IMR-90 (cell line): ENCODE measurements around the gene CLCN4. TPM values are rescaled to one million over a fixed set of nuclear protein-coding genes. Genes with fewer than 3 reads are reported as not detected.

Source experiments
- ATAC-seq: fragments of 200-7000 bp; cut with Tn5 transposase; 2 replicates; pipeline ENCODE4 v1.9.1; 2020; ENCODE audit warnings: low read depth, mild to moderate bottlenecking, moderate library complexity
- BruUV-seq: library from RNA; stranded (reverse); fragments of 400-500 nt; replicated peaks from 2 replicates; lab custom pipeline; 2021; lab: Mats Ljungman, UMichigan
- CTCF ChIA-PET: fragments of 300-600 bp; formaldehyde crosslinking; extraction: SDS; loops from one replicate; lab custom pipeline; 2021; ENCODE audit warnings: antibody characterized with exemption; lab: Yijun Ruan, JAX
- POLR2A ChIA-PET: fragments of 300-600 bp; sonication (Branson Sonifier 250); formaldehyde crosslinking; loops from one replicate; lab custom pipeline; 2022; ENCODE audit warnings: antibody characterized with exemption; ENCODE audit not compliant: unreplicated experiment; lab: Charles Lee
- DNase-seq: peaks from one replicate; pipeline ENCODE4 v3.0.0; 2013
- H2AFZ ChIP-seq: replicated peaks from 2 replicates; pipeline ENCODE3; 2013; ENCODE audit warnings: low read length, mild to moderate bottlenecking; ENCODE audit not compliant: poor library complexity
- H2AK5ac ChIP-seq: 2 replicates; pipeline ENCODE4 v1.6.1; 2013; ENCODE audit warnings: low read depth, low read length, inconsistent platforms
- H2AK9ac ChIP-seq: replicated peaks from 2 replicates; pipeline ENCODE3; 2013; ENCODE audit warnings: mild to moderate bottlenecking, low read depth, low read length, moderate library complexity; ENCODE audit not compliant: poor library complexity
- H2BK120ac ChIP-seq: 2 replicates; pipeline ENCODE4 v1.6.1; 2013; ENCODE audit warnings: low read depth, low read length, inconsistent platforms
- H2BK15ac ChIP-seq: 3 replicates; pipeline ENCODE4 v1.6.1; 2013; ENCODE audit warnings: low read depth, low read length, inconsistent platforms
- H2BK20ac ChIP-seq: 2 replicates; pipeline ENCODE4 v1.6.1; 2013; ENCODE audit warnings: low read depth, mild to moderate bottlenecking, inconsistent platforms, low read length, moderate library complexity
- H2BK5ac ChIP-seq: 2 replicates; pipeline ENCODE4 v1.6.1; 2013; ENCODE audit warnings: mild to moderate bottlenecking, low read depth, low read length, inconsistent platforms; ENCODE audit not compliant: poor library complexity, severe bottlenecking
- H3K14ac ChIP-seq: replicated peaks from 2 replicates; pipeline ENCODE4 v1.6.1; 2013; ENCODE audit warnings: low read depth, low read length, inconsistent platforms
- H3K18ac ChIP-seq: 2 replicates; pipeline ENCODE4 v1.6.1; 2013; ENCODE audit warnings: low read depth, low read length, control low read depth
- H3K23ac ChIP-seq: 2 replicates; pipeline ENCODE4 v1.6.1; 2013; ENCODE audit warnings: low read depth, low read length, inconsistent platforms
- H3K27ac ChIP-seq: 2 replicates; pipeline ENCODE4 v1.5.1; 2013; ENCODE audit warnings: mild to moderate bottlenecking, control low read depth, low read length; ENCODE audit not compliant: insufficient read depth
- H3K27me3 ChIP-seq: 2 replicates; pipeline ENCODE4 v1.6.1; 2013; ENCODE audit warnings: low read length; ENCODE audit not compliant: control insufficient read depth, insufficient read depth
- H3K36me3 ChIP-seq: 2 replicates; pipeline ENCODE4 v1.6.1; 2013; ENCODE audit warnings: low read length, mixed read lengths; ENCODE audit not compliant: control insufficient read depth, insufficient read depth
- H3K4ac ChIP-seq: 2 replicates; pipeline ENCODE4 v1.6.1; 2013; ENCODE audit warnings: low read depth, low read length, inconsistent platforms
- H3K4me1 ChIP-seq: 2 replicates; pipeline ENCODE4 v1.6.1; 2013; ENCODE audit warnings: low read length, mixed read lengths; ENCODE audit not compliant: control insufficient read depth, insufficient read depth
- H3K4me2 ChIP-seq: 2 replicates; pipeline ENCODE4 v1.6.1; 2013; ENCODE audit warnings: low read depth, mild to moderate bottlenecking, control low read depth, low read length, moderate library complexity
- H3K4me3 ChIP-seq: 2 replicates; pipeline ENCODE4 v1.5.1; 2013; ENCODE audit warnings: low read depth, mild to moderate bottlenecking, control low read depth, low read length, moderate library complexity; ENCODE audit not compliant: insufficient read depth
- H3K56ac ChIP-seq: 2 replicates; pipeline ENCODE4 v1.6.1; 2013; ENCODE audit warnings: low read length, inconsistent platforms; ENCODE audit not compliant: insufficient read depth; ENCODE audit errors: extremely low read depth
- H3K79me1 ChIP-seq, 2 experiments: 2 replicates each; pipeline ENCODE4 v1.6.1; 2013; ENCODE audit warnings: low read length in 2 of 2, inconsistent platforms in 1 of 2, low read depth in 1 of 2
- H3K9ac ChIP-seq: 2 replicates; pipeline ENCODE4 v1.6.1; 2013; ENCODE audit warnings: low read depth, low read length, control low read depth
- H3K9me1 ChIP-seq: 2 replicates; pipeline ENCODE4 v1.6.1; 2013; ENCODE audit warnings: low read length, inconsistent platforms; ENCODE audit not compliant: insufficient read depth
- H3K9me3 ChIP-seq: 2 replicates; pipeline ENCODE4 v1.6.1; 2013; ENCODE audit warnings: low read length; ENCODE audit not compliant: control insufficient read depth, insufficient read depth
- H4K20me1 ChIP-seq: 2 replicates; pipeline ENCODE4 v1.6.1; 2013; ENCODE audit warnings: low read length, inconsistent platforms; ENCODE audit not compliant: insufficient read depth
- H4K5ac ChIP-seq: 2 replicates; pipeline ENCODE4 v1.6.1; 2013; ENCODE audit warnings: mild to moderate bottlenecking, low read depth, low read length, control low read depth
- H4K8ac ChIP-seq, 2 experiments: 2 replicates each; pipeline ENCODE4 v1.6.1; 2013; ENCODE audit warnings: low read depth in 2 of 2, low read length in 2 of 2, control low read depth in 1 of 2, inconsistent platforms in 1 of 2
- H4K91ac ChIP-seq: 2 replicates; pipeline ENCODE4 v1.6.1; 2013; ENCODE audit warnings: low read depth, low read length, inconsistent platforms; ENCODE audit not compliant: insufficient read depth
- BHLHE40 ChIP-seq: fragments of 150-350 bp; IDR thresholded peaks from 2 replicates; pipeline ENCODE4 v1.6.1; 2016; ENCODE audit warnings: mild to moderate bottlenecking, low read depth, low read length
- CEBPB ChIP-seq: IDR thresholded peaks from 2 replicates; pipeline ENCODE4 v1.6.1; 2012; ENCODE audit warnings: low read depth, low read length, improper control_type of control experiment
- CHD1 ChIP-seq: IDR thresholded peaks from 2 replicates; pipeline ENCODE4 v1.6.1; 2012; ENCODE audit warnings: low read depth, low read length, improper control_type of control experiment
- FOS ChIP-seq: fragments of 150-350 bp; IDR thresholded peaks from 2 replicates; pipeline ENCODE4 v1.6.1; 2016; ENCODE audit warnings: low read depth, low read length
- MAFK ChIP-seq: IDR thresholded peaks from 2 replicates; pipeline ENCODE4 v1.6.1; 2012; ENCODE audit warnings: low read depth, low read length, improper control_type of control experiment
- MAZ ChIP-seq: IDR thresholded peaks from 2 replicates; pipeline ENCODE4 v1.6.1; 2012; ENCODE audit warnings: low read depth, mild to moderate bottlenecking, low read length, improper control_type of control experiment, moderate library complexity, borderline replicate concordance
- MXI1 ChIP-seq: IDR thresholded peaks from 2 replicates; pipeline ENCODE4 v1.6.1; 2012; ENCODE audit warnings: low read depth, mild to moderate bottlenecking, low read length, moderate library complexity, borderline replicate concordance
- NFE2L2 ChIP-seq: fragments of 150-350 bp; IDR thresholded peaks from 2 replicates; pipeline ENCODE4 v1.6.1; 2016; ENCODE audit warnings: low read depth, mild to moderate bottlenecking, low read length
- POLR2A ChIP-seq: IDR thresholded peaks from 2 replicates; pipeline ENCODE4 v1.6.1; 2012; ENCODE audit warnings: mild to moderate bottlenecking, low read depth, low read length
- RAD21 ChIP-seq: IDR thresholded peaks from 2 replicates; pipeline ENCODE4 v1.6.1; 2012; ENCODE audit warnings: low read length, improper control_type of control experiment
- RCOR1 ChIP-seq: IDR thresholded peaks from 2 replicates; pipeline ENCODE4 v1.6.1; 2012; ENCODE audit warnings: mild to moderate bottlenecking, low read length, improper control_type of control experiment; ENCODE audit not compliant: insufficient replicate concordance
- RFX5 ChIP-seq: IDR thresholded peaks from 2 replicates; pipeline ENCODE4 v1.8.0; 2012; ENCODE audit warnings: low read depth, mild to moderate bottlenecking, low read length, moderate library complexity
- SMC3 ChIP-seq: fragments of 150-350 bp; IDR thresholded peaks from 2 replicates; pipeline ENCODE4 v1.6.1; 2016; ENCODE audit warnings: low read depth, mild to moderate bottlenecking, antibody characterized with exemption, low read length, moderate library complexity
- WGBS, 2 experiments: methylation state at CpG; one replicate each; pipeline versions ENCODE4 v1.1.5 to v1.1.7; 2013; ENCODE audit warnings: missing lambda C conversion rate in 2 of 2; ENCODE audit not compliant: insufficient read length in 1 of 2; ENCODE audit errors: extremely low coverage in 2 of 2; 5-methylcytosine and 5-hydroxymethylcytosine counted together
- dilution Hi-C: fragments of 300-500 bp; cut with HindIII; formaldehyde crosslinking; loops from one replicate; pipeline ENCODE4 v1.14.3; 2018; ENCODE audit warnings: low sequenced_read_pairs; ENCODE audit not compliant: unreplicated experiment
- in situ Hi-C: fragments of 300-500 bp; cut with MboI; formaldehyde crosslinking; loops from 3 replicates; pipeline ENCODE4 v1.14.3; 2019; ENCODE audit warnings: low sequenced_read_pairs, inconsistent platforms, mixed read lengths
- intact Hi-C: fragments of 100-400 bp; cut with micrococcal nuclease; formaldehyde crosslinking; loops from 2 replicates; pipeline ENCODE4 v1.10.0; 2022
- polyA plus RNA-seq, 3 experiments: library from polyadenylated mRNA; depleted of rRNA; stranded (reverse); fragments of >200 nt; gene quantifications; 2 replicates each; pipeline ENCODE4 v1.2.3, GENCODE V29; 2012; ENCODE audit warnings: low replicate concordance in 1 of 3
- total RNA-seq: library from RNA; depleted of rRNA; stranded (reverse); fragments of >200 nt; gene quantifications from 2 replicates; pipeline ENCODE4 v1.2.3, GENCODE V29; 2012
- TF ChIP-seq, protein P1 (sequence below): conservative IDR thresholded peaks from 2 replicates; pipeline ENCODE4 v1.5.1; 2012; ENCODE audit warnings: mild to moderate bottlenecking, low read depth, low read length, improper control_type of control experiment
- TF ChIP-seq, protein P2 (sequence below): fragments of 150-350 bp; IDR thresholded peaks from 2 replicates; pipeline ENCODE4 v1.6.1; 2016; ENCODE audit warnings: low read depth, mild to moderate bottlenecking, low read length, moderate library complexity, borderline replicate concordance
- TF ChIP-seq, protein P3 (sequence below): fragments of 150-350 bp; IDR thresholded peaks from 2 replicates; pipeline ENCODE4 v1.6.1; 2017; ENCODE audit warnings: mild to moderate bottlenecking, antibody characterized with exemption, low read length, low read depth

CLCN4 gene
- total and polyA plus RNA-seq, 2 of the 4 experiments (the other 2 are of a cell fraction) = 2.2 to 4.5 TPM

DNA sequence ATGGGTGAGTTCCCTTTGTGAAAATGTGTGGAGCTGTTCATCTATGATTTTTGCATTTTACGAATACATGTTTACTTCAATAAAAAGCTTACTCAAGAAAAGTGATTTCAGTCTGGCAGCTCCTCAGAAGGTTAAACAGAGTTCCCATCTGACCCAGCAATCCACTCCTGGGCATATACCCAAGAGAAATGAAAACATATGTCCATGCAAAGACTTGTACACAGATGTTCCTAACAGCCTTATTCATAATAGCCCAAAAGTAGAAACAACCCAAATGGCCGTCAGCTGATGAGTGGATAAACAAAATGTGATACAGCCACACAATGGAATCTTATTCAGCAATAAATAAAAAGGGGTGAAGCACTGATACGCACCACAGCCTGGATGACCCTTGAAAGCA, 20.8 kb downstream of the CLCN4 start:
- ATAC-seq = peak; percentile 43
- H3K27me3 ChIP-seq = no peaks in the 10 kb centered on the region
- intact Hi-C loops (no loop called here), dilution Hi-C loops (loop anchor here (25.0 kb wide), 1 partner anchor 960 kb away; no protein-coding TSS in a partner anchor), in situ Hi-C loops (loop anchor here (25.0 kb wide), 1 partner anchor 1585 kb away; the partner anchor contains the start of gene MSL3)
- H3K23ac ChIP-seq = no peak overlapping the region
- TF ChIP-seq, protein P1, sequence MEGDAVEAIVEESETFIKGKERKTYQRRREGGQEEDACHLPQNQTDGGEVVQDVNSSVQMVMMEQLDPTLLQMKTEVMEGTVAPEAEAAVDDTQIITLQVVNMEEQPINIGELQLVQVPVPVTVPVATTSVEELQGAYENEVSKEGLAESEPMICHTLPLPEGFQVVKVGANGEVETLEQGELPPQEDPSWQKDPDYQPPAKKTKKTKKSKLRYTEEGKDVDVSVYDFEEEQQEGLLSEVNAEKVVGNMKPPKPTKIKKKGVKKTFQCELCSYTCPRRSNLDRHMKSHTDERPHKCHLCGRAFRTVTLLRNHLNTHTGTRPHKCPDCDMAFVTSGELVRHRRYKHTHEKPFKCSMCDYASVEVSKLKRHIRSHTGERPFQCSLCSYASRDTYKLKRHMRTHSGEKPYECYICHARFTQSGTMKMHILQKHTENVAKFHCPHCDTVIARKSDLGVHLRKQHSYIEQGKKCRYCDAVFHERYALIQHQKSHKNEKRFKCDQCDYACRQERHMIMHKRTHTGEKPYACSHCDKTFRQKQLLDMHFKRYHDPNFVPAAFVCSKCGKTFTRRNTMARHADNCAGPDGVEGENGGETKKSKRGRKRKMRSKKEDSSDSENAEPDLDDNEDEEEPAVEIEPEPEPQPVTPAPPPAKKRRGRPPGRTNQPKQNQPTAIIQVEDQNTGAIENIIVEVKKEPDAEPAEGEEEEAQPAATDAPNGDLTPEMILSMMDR = no peak
- no peak for TF ChIP-seq RFX5
- TF ChIP-seq RAD21 = no peak
- no peak for TF ChIP-seq FOS
- TF ChIP-seq MAFK = no peak
- TF ChIP-seq, protein P2, sequence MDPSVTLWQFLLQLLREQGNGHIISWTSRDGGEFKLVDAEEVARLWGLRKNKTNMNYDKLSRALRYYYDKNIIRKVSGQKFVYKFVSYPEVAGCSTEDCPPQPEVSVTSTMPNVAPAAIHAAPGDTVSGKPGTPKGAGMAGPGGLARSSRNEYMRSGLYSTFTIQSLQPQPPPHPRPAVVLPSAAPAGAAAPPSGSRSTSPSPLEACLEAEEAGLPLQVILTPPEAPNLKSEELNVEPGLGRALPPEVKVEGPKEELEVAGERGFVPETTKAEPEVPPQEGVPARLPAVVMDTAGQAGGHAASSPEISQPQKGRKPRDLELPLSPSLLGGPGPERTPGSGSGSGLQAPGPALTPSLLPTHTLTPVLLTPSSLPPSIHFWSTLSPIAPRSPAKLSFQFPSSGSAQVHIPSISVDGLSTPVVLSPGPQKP = no peak
- no peak for TF ChIP-seq MXI1
- no peak for TF ChIP-seq BHLHE40
- TF ChIP-seq, protein P3, sequence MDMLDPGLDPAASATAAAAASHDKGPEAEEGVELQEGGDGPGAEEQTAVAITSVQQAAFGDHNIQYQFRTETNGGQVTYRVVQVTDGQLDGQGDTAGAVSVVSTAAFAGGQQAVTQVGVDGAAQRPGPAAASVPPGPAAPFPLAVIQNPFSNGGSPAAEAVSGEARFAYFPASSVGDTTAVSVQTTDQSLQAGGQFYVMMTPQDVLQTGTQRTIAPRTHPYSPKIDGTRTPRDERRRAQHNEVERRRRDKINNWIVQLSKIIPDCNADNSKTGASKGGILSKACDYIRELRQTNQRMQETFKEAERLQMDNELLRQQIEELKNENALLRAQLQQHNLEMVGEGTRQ = no peak
- no peak for TF ChIP-seq CEBPB
- TF ChIP-seq RCOR1 = no peak
- TF ChIP-seq CHD1 = no peak
- no peak for TF ChIP-seq POLR2A
- no peak for TF ChIP-seq MAZ
- no peak for TF ChIP-seq NFE2L2
- TF ChIP-seq SMC3 = no peak
- ChIA-PET CTCF (interaction anchor here (1.6 kb wide), 1 partner anchor 13 kb away, joined by 9 read pairs; no protein-coding TSS in a partner anchor), POLR2A (interaction anchor here (0.6 kb wide), 1 partner anchor 319 kb away, joined by 3 read pairs; no protein-coding TSS in a partner anchor)
- H3K9me3 ChIP-seq = no peaks in the 10 kb centered on the region
- H4K5ac ChIP-seq = no peak overlapping the region
- H4K20me1 ChIP-seq = peaks cover 5% of the 10 kb centered on the region; the same call in 1 of the 2 replicates
- H2BK120ac ChIP-seq = no peak overlapping the region
- WGBS, 2 experiments = no CpG with 5 or more reads among the region's 3 CpGs
- H3K4me2 ChIP-seq = peak overlapping the region; percentile 22; the same call in 1 of the 2 replicates
- H3K4me3 ChIP-seq = no peak overlapping the region
- no peak overlapping the region for H3K18ac ChIP-seq
- no peak overlapping the region for H2BK20ac ChIP-seq
- no peak overlapping the region for H3K4ac ChIP-seq
- H3K27ac ChIP-seq = peak overlapping the region; percentile 77; the same call in 1 of the 2 replicates
- no peak overlapping the region for H4K8ac ChIP-seq
- H3K56ac ChIP-seq = no peak overlapping the region
- H3K9me1 ChIP-seq = peaks cover 2% of the 10 kb centered on the region; the same call in 1 of the 2 replicates
- BruUV-seq = no TSS peak
- no peak overlapping the region for H4K91ac ChIP-seq
- H2AFZ ChIP-seq = no peak overlapping the region
- no peaks in the 10 kb centered on the region for H3K36me3 ChIP-seq
- no peak overlapping the region for H2AK5ac ChIP-seq
- H2BK5ac ChIP-seq = no peak overlapping the region
- H3K4me1 ChIP-seq = peaks cover 17% of the 10 kb centered on the region
- 0 out of 4 replicates have a peak, but pooled peaks cover 0 to 5% of the 10 kb centered on the region in 2 experiments for H3K79me1 ChIP-seq
- no peak overlapping the region for H2BK15ac ChIP-seq
- no peak overlapping the region for H3K9ac ChIP-seq
- peak; percentile 80 for DNase-seq
- no peak overlapping the region for H2AK9ac ChIP-seq
- H3K14ac ChIP-seq = no peak overlapping the region; the same call in 1 of the 2 replicates
